Muscle layer of duodenum (tissue), 2 donors: ENCODE measurements around the gene CRABP2.

ENCODE experiments used
- H3K27ac ChIP-seq: one replicate; pipeline ENCODE4 v1.7.0; 2013; ENCODE audit warnings: mild to moderate bottlenecking, low read length
- H3K27me3 ChIP-seq: one replicate; pipeline ENCODE4 v1.7.0; 2013; ENCODE audit warnings: low read depth, mild to moderate bottlenecking, control low read depth, low read length
- H3K36me3 ChIP-seq, 2 donors: one replicate each; pipeline ENCODE4 v1.7.0; 2013; ENCODE audit warnings: low read length in 2 of 2, control low read depth in 1 of 2, mild to moderate bottlenecking in 1 of 2; ENCODE audit not compliant: insufficient read depth in 2 of 2, control insufficient read depth in 1 of 2
- H3K4me1 ChIP-seq, 2 donors: one replicate each; pipeline ENCODE4 v1.7.0; 2013; ENCODE audit warnings: low read length in 2 of 2, mild to moderate bottlenecking in 2 of 2, control low read depth in 1 of 2, moderate library complexity in 1 of 2; ENCODE audit not compliant: insufficient read depth in 2 of 2, control insufficient read depth in 1 of 2
- H3K4me3 ChIP-seq, 2 donors: one replicate each; pipeline ENCODE4 v1.7.0; 2013; ENCODE audit warnings: low read length in 2 of 2, low read depth in 1 of 2, mild to moderate bottlenecking in 1 of 2
- H3K9me3 ChIP-seq, 2 donors: one replicate each; pipeline ENCODE4 v1.7.0; 2013; ENCODE audit warnings: low read length in 2 of 2, control low read depth in 1 of 2, mild to moderate bottlenecking in 1 of 2; ENCODE audit not compliant: control insufficient read depth in 1 of 2
- donor health status: healthy.

Gene CRABP2

GRCh38 chr1:156740741-156741480 is 35.5 kb upstream of the CRABP2 start, which contains the start of gene MRPL24:
TSS of gene MRPL24 (minus strand) at chr1:156741088. CDS start at chr1:156738704, 2,384 bp downstream.
- peaks cover 28 to 55% of the 10 kb centered on the region in 2 donors for H3K36me3 ChIP-seq
- H3K27me3 ChIP-seq: no peaks in the 10 kb centered on the region
- peak within 1 kb of the TSS; percentile 86 to 92 for H3K4me3 ChIP-seq
- H3K27ac ChIP-seq: peak within 1 kb of the TSS; percentile 90
- H3K4me1 ChIP-seq: peaks cover 13 to 26% of the 10 kb centered on the region in 2 donors
- H3K9me3 ChIP-seq: no peaks in the 10 kb centered on the region

- H3K36me3 ChIP-seq: peaks cover 28 to 59% of the 10 kb centered on the region in 2 donors
- H3K27ac ChIP-seq: peak overlapping the region; percentile 90
- no peaks in the 10 kb centered on the region for H3K27me3 ChIP-seq
- H3K9me3 ChIP-seq: no peaks in the 10 kb centered on the region
- peak overlapping the region; percentile 86 to 92 for H3K4me3 ChIP-seq
- H3K4me1 ChIP-seq: peaks cover 7 to 20% of the 10 kb centered on the region in 2 donors
These were observed 34.9 kb upstream of the CRABP2 start for GRCh38 chr1:156740237-156740740.

- Histone ChIP-seq H3K4me3 (no peak overlapping the region), H3K27ac (no peak overlapping the region), H3K27me3 (no peaks in the 10 kb centered on the region), H3K4me1 (peaks cover 7 to 15% of the 10 kb centered on the region in 2 donors), H3K36me3 (peaks cover 25 to 51% of the 10 kb centered on the region in 2 donors), H3K9me3 (no peaks in the 10 kb centered on the region)
These were observed 33.5 kb upstream of the CRABP2 start for GRCh38 chr1:156738916-156739315.

GRCh38 chr1:156738407-156738806 is 33.0 kb upstream of the CRABP2 start:
- H3K27me3 ChIP-seq: no peaks in the 10 kb centered on the region
- H3K4me3 ChIP-seq: no peak overlapping the region
- no peaks in the 10 kb centered on the region for H3K9me3 ChIP-seq
- H3K4me1 ChIP-seq: peaks cover 7 to 15% of the 10 kb centered on the region in 2 donors
- no peak overlapping the region for H3K27ac ChIP-seq
- peaks cover 25 to 51% of the 10 kb centered on the region in 2 donors for H3K36me3 ChIP-seq

- Histone ChIP-seq H3K27me3 (no peaks in the 10 kb centered on the region), H3K36me3 (peaks cover 24 to 47% of the 10 kb centered on the region in 2 donors), H3K27ac (no peak overlapping the region), H3K9me3 (no peaks in the 10 kb centered on the region), H3K4me1 (peaks cover 0 to 3% of the 10 kb centered on the region in 2 donors), H3K4me3 (no peak overlapping the region)
These were observed 28.7 kb upstream of the CRABP2 start for GRCh38 chr1:156733989-156734584.

- Histone ChIP-seq H3K9me3 (no peaks in the 10 kb centered on the region), H3K4me1 (peaks cover 27 to 37% of the 10 kb centered on the region in 2 donors), H3K27me3 (no peaks in the 10 kb centered on the region), H3K36me3 (peaks cover 21 to 25% of the 10 kb centered on the region in 2 donors), H3K4me3 (peak within 1 kb of the TSS; percentile 94 to 96), H3K27ac (peak within 1 kb of the TSS; percentile 98)
These were observed 23.4 kb upstream of the CRABP2 start, which contains the start of gene ISG20L2 for GRCh38 chr1:156728599-156729462. TSS of gene ISG20L2 (minus strand) at chr1:156728766. CDS start at chr1:156727652, 1,114 bp downstream.

- peaks cover 27 to 37% of the 10 kb centered on the region in 2 donors for H3K4me1 ChIP-seq
- H3K36me3 ChIP-seq: peaks cover 22 to 25% of the 10 kb centered on the region in 2 donors
- no peaks in the 10 kb centered on the region for H3K27me3 ChIP-seq
- H3K27ac ChIP-seq: peak within 1 kb of the TSS; percentile 98
- no peaks in the 10 kb centered on the region for H3K9me3 ChIP-seq
- peak within 1 kb of the TSS; percentile 94 to 96 for H3K4me3 ChIP-seq
These were observed 22.7 kb upstream of the CRABP2 start, which contains the start of gene METTL25B for GRCh38 chr1:156727926-156728598. TSS of gene METTL25B (plus strand) at chr1:156728469. CDS start at chr1:156729105, 636 bp downstream.

GRCh38 chr1:156727492-156727891 is 22.1 kb upstream of the CRABP2 start:
- peaks cover 27 to 37% of the 10 kb centered on the region in 2 donors for H3K4me1 ChIP-seq
- no peaks in the 10 kb centered on the region for H3K9me3 ChIP-seq
- peak overlapping the region; percentile 94 to 96 for H3K4me3 ChIP-seq
- peak overlapping the region; percentile 83 for H3K27ac ChIP-seq
- peaks cover 20 to 28% of the 10 kb centered on the region in 2 donors for H3K36me3 ChIP-seq
- H3K27me3 ChIP-seq: no peaks in the 10 kb centered on the region

GRCh38 chr1:156726549-156727226 is 21.3 kb upstream of the CRABP2 start:
- Histone ChIP-seq H3K36me3 (peaks cover 21 to 25% of the 10 kb centered on the region in 2 donors), H3K9me3 (no peaks in the 10 kb centered on the region), H3K27ac (no peak overlapping the region), H3K4me3 (peak overlapping the region; percentile 94 to 96), H3K4me1 (peaks cover 27 to 37% of the 10 kb centered on the region in 2 donors), H3K27me3 (no peaks in the 10 kb centered on the region)
